K562 (cell line): Measurements from ENCODE around the gene GRK3. TPM values are rescaled to one million over a fixed set of nuclear protein-coding genes. Genes with fewer than 3 reads are reported as not detected.

Experiments
- ATAC-seq: fragments of 200-7000 bp; cut with Tn5 transposase; 3 replicates; pipeline ENCODE4 v1.9.1; 2020; ENCODE audit warnings: moderate library complexity
- BruUV-seq: library from RNA; stranded (reverse); fragments of 400-500 nt; replicated peaks from 2 replicates; lab custom pipeline; 2021; lab: Mats Ljungman, UMichigan
- CTCF ChIA-PET: fragments of 300-600 bp; formaldehyde crosslinking; extraction: SDS; loops from one replicate; lab custom pipeline; 2021; ENCODE audit warnings: low intra/inter-chr PET ratio; lab: Yijun Ruan, JAX
- POLR2A ChIA-PET: fragments of 300-600, 350-650 bp; sonication (Branson Sonifier 250); formaldehyde crosslinking; extraction: SDS; loops from one replicate; lab custom pipeline; 2021; ENCODE audit warnings: antibody characterized with exemption, inconsistent platforms; lab: Yijun Ruan, JAX
- DNase-seq, 4 experiments: peaks; one replicate each; pipeline versions ENCODE4 v3.0.0 to v3.0.0-alpha.2; 2011 to 2018; ENCODE audit warnings: low spot score in 3 of 4, mixed read lengths in 3 of 4; ENCODE audit errors: extremely low read depth in 1 of 4
- FAIRE-seq: peaks from 2 replicates; lab custom pipeline; 2011; peaks lifted over from hg19 to GRCh38; lab: Jason Lieb, UNC
- H2AFZ ChIP-seq: 2 replicates; pipeline ENCODE4 v1.6.0; 2011; ENCODE audit warnings: low read depth, low read length, control low read depth, inconsistent platforms
- H3K27ac ChIP-seq: fragments of 200-600 bp; 3 replicates; pipeline ENCODE4 v1.8.0; 2011; ENCODE audit warnings: low read depth, mild to moderate bottlenecking, control low read depth, inconsistent platforms, low read length, moderate library complexity, mixed read lengths; ENCODE audit errors: extremely low read depth
- H3K27me3 ChIP-seq, 2 experiments: fragments of 300-600 bp in 1 of 2; 2 replicates in 1 of 2; 3 replicates in 1 of 2; pipeline versions ENCODE4 v1.6.0 to v1.8.0; 2011; ENCODE audit warnings: inconsistent platforms in 2 of 2, low read length in 2 of 2, mild to moderate bottlenecking in 1 of 2, mixed read lengths in 1 of 2, moderate library complexity in 1 of 2; ENCODE audit not compliant: control insufficient read depth in 2 of 2, insufficient read depth in 2 of 2
- H3K36me3 ChIP-seq: fragments of 300-600 bp; 3 replicates; pipeline ENCODE4 v1.8.0; 2011; ENCODE audit warnings: mild to moderate bottlenecking, low read length, inconsistent platforms; ENCODE audit not compliant: control insufficient read depth, insufficient read depth
- H3K4me1 ChIP-seq, 2 experiments: fragments of 200-600 bp in 1 of 2; replicated peaks in 1 of 2; 2 replicates in 1 of 2; 3 replicates in 1 of 2; pipeline versions ENCODE4 v1.5.1 to v1.8.0; 2011; ENCODE audit warnings: inconsistent platforms in 2 of 2, low read length in 2 of 2, mild to moderate bottlenecking in 1 of 2, mixed read lengths in 1 of 2, moderate library complexity in 1 of 2; ENCODE audit not compliant: control insufficient read depth in 2 of 2, insufficient read depth in 2 of 2
- H3K4me2 ChIP-seq: 2 replicates; pipeline ENCODE4 v1.6.1; 2011; ENCODE audit warnings: low read length, control low read depth, inconsistent platforms, mixed read lengths; ENCODE audit not compliant: insufficient read depth
- H3K4me3 ChIP-seq: fragments of 200-600 bp; sonication (generic), shearing (Covaris generic); 2 replicates; pipeline ENCODE4 v1.5.1; 2016; ENCODE audit warnings: control low read depth, inconsistent platforms
- H3K79me2 ChIP-seq: fragments of 200-600 bp; 3 replicates; pipeline ENCODE4 v1.8.0; 2011; ENCODE audit warnings: low read length, inconsistent platforms; ENCODE audit not compliant: control insufficient read depth, insufficient read depth
- H3K9ac ChIP-seq, 2 experiments: 2 replicates each; pipeline versions ENCODE4 v1.6.0 to v1.6.1; 2011; ENCODE audit warnings: low read depth in 2 of 2, low read length in 2 of 2, control low read depth in 1 of 2, inconsistent platforms in 1 of 2, mild to moderate bottlenecking in 1 of 2, mixed read lengths in 1 of 2; ENCODE audit not compliant: insufficient read depth in 1 of 2
- H3K9me1 ChIP-seq: one replicate; pipeline ENCODE4 v1.6.0; 2011; ENCODE audit warnings: inconsistent platforms, mild to moderate bottlenecking, low read length, moderate library complexity; ENCODE audit not compliant: control insufficient read depth, insufficient read depth
- H3K9me3 ChIP-seq: replicated peaks from 2 replicates; pipeline ENCODE4 v1.5.1; 2011; ENCODE audit warnings: low read depth, low read length, inconsistent platforms; ENCODE audit not compliant: control insufficient read depth, insufficient read depth
- H4K20me1 ChIP-seq: replicated peaks from 2 replicates; pipeline ENCODE4 v1.6.1; 2011; ENCODE audit warnings: low read length, inconsistent platforms, mixed read lengths; ENCODE audit not compliant: control insufficient read depth, insufficient read depth
- ARID1B ChIP-seq: fragments of 450-650 bp; IDR thresholded peaks from 2 replicates; pipeline ENCODE4 v1.6.1; 2016; ENCODE audit warnings: antibody characterized with exemption, mild to moderate bottlenecking, inconsistent platforms
- WGBS: fragments of 100-300 bp; shearing (Covaris generic); methylation state at CpG from one replicate; pipeline ENCODE4 v1.1.6; 2016; ENCODE audit warnings: low coverage, mixed read lengths; ENCODE audit not compliant: insufficient coverage; ENCODE audit errors: missing lambda C conversion rate; 5-methylcytosine and 5-hydroxymethylcytosine counted together
- in situ Hi-C: fragments of 300-500 bp; cut with MboI; formaldehyde crosslinking; loops from 4 replicates; pipeline ENCODE4 v1.15.0; 2018; ENCODE audit warnings: inconsistent platforms, mixed read lengths
- intact Hi-C: fragments of 100-400 bp; cut with micrococcal nuclease; formaldehyde crosslinking; loops from 2 replicates; pipeline ENCODE4 v1.14.2; 2022
- polyA plus RNA-seq, 8 experiments: library from polyadenylated mRNA; depleted of rRNA in 4 of 8; stranded (reverse) in 5 of 8; unstranded in 3 of 8; fragments of >200 nt; fragmentation: Nextera tagmentation in 2 of 8; fragmentation: Illumina TruSeq in 1 of 8; extraction: Ambion mirVana in 2 of 8; extraction: Trizol in 1 of 8; gene quantifications; 2 replicates each; pipeline versions ENCODE4 v1.2.1 to v1.2.3, GENCODE V29; 2011 to 2014; ENCODE audit warnings: inconsistent platforms in 1 of 8, missing spikeins in 1 of 8
- total RNA-seq, 7 experiments: library from RNA; depleted of rRNA in 6 of 7; stranded (reverse); fragments of >200 nt in 6 of 7; fragmentation: Illumina TruSeq in 2 of 7; extraction: Trizol in 2 of 7; gene quantifications; 2 replicates each; pipeline versions ENCODE4 v1.2.1 to v1.2.3, GENCODE V29; 2011 to 2021; ENCODE audit warnings: low replicate concordance in 1 of 7
- TF ChIP-seq, protein P1 (sequence below), 2 experiments: fragments of 450-650 bp; IDR thresholded peaks; 2 replicates each; pipeline ENCODE4 v1.6.1; 2016; ENCODE audit warnings: mild to moderate bottlenecking in 2 of 2, borderline replicate concordance in 1 of 2, low read depth in 1 of 2, moderate library complexity in 1 of 2

GRK3 gene
- total and polyA plus RNA-seq, 9 of the 15 experiments (the other 6 are each of a cell fraction or from before 2014, with no cell fraction given), result 1.4 to 7.6 (median 3.6) TPM

DNA sequence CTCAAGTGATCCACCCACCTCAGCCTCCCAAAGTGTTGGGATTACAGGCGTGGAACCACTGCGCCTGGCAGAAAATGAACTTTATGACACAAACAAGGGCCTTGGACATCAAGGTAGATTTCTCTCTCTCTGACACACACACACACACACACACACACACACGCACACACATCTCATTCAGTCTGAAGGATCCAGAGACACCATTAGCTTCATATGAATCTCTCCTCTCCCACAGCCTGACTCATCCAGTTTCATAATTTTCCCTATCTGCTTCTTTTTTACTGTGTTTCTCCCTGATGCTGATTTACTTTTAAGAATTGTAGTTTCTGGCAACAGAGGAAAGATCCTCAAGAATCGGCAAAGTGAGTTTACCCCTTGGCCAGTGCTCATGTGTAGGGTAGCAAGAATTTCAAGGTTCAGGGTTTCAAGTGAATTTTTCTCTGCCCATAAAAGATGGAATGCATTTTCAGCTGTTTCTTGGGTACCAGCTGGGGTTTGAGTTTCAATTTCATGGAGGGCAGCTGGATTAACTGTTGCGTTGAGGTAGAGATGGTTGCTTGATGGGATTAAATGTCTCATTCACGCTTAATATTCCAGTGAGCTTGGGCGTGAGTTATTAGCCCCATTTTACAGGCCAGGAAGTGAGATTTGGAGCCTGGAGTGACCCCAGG lies 181.0 kb downstream of the GRK3 start:
- Histone ChIP-seq H3K27me3 (no peaks in the 10 kb centered on the region), H3K4me2 (no peak overlapping the region; the same call in 1 of the 2 replicates), H3K79me2 (peaks cover 79% of the 10 kb centered on the region), H3K36me3 (no peaks in the 10 kb centered on the region; the same call in 2 of the 3 replicates), H2AFZ (no peak overlapping the region), H3K9ac (no peak overlapping the region), H3K27ac (no peak overlapping the region; the same call in 2 of the 3 replicates), H3K4me3 (no peak overlapping the region), H3K9me3 (no peaks in the 10 kb centered on the region), H4K20me1 (peaks cover 45% of the 10 kb centered on the region), H3K4me1 (peaks cover 25 to 61% of the 10 kb centered on the region in 2 experiments), H3K9me1 (no peaks in the 10 kb centered on the region)
- FAIRE-seq (no peak), ATAC-seq (no peak), DNase-seq (no peak)
- peak; percentile 22; the same call in 1 of the 2 replicates for TF ChIP-seq ARID1B
- TF ChIP-seq, protein P1, sequence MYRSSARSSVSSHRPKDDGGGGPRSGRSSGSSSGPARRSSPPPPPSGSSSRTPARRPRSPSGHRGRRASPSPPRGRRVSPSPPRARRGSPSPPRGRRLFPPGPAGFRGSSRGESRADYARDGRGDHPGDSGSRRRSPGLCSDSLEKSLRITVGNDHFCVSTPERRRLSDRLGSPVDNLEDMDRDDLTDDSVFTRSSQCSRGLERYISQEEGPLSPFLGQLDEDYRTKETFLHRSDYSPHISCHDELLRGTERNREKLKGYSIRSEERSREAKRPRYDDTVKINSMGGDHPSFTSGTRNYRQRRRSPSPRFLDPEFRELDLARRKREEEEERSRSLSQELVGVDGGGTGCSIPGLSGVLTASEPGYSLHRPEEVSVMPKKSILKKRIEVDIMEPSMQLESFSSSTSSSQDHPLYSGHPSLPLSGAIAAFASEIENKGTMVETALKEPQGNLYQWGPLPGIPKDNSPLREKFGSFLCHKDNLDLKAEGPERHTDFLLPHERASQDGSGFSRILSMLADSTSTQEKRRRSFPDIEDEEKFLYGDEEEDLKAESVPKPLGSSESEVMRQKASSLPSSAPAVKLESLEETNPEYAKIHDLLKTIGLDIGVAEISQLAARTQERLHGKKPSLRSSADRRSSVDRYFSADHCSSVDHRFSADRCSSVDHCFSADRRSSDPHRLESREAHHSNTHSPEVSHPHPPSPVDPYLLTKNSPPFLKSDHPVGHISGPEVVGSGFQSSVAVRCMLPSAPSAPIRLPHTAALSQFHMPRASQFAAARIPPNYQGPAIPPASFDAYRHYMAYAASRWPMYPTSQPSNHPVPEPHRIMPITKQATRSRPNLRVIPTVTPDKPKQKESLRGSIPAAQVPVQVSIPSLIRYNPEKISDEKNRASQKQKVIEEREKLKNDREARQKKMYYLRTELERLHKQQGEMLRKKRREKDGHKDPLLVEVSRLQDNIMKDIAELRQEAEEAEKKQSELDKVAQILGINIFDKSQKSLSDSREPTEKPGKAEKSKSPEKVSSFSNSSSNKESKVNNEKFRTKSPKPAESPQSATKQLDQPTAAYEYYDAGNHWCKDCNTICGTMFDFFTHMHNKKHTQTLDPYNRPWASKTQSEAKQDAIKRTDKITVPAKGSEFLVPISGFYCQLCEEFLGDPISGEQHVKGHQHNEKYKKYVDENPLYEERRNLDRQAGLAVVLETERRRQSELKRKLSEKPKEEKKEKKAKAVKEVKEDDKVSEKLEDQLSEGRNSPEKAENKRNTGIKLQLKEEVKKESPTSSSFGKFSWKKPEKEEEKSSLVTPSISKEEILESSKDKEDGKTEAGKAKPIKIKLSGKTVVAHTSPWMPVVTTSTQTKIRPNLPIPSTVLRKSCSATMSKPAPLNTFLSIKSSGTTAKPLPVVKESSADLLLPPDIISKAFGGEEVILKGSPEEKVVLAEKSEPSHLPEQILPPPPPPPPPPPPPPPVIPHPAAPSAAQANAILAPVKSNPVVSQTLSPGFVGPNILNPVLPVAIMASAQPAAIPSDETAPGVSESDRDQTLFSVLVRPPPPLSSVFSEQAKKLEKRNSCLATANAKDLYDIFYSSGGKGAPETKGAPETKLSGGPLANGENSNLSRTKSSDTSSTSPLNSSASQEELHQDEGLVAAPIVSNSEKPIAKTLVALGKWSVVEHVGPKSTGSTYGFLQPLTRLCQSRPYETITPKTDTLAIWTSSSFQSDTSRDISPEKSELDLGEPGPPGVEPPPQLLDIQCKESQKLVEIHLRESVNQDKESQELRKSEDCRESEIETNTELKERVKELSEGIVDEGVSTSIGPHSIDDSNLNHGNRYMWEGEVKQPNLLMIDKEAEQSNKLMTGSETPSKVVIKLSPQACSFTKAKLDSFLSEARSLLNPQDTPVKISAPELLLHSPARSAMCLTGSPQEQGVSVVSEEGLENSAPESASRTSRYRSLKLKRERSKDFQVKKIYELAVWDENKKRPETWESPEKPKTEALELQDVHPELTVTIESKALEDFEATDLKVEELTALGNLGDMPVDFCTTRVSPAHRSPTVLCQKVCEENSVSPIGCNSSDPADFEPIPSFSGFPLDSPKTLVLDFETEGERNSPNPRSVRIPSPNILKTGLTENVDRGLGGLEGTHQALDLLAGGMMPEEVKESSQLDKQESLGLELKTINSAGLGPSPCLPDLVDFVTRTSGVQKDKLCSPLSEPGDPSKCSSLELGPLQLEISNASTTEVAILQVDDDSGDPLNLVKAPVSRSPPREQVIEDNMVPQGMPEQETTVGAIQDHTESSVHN (IDR thresholded peaks at IDR 0.05; ENCODE audit: borderline replicate concordance in 1 of 2, low read depth in 1 of 2), result no peak
- intact Hi-C loops, result no loop called here
- no TSS peak for BruUV-seq
- in situ Hi-C loops, result no loop called here
- ChIA-PET POLR2A (interaction anchor here (0.6 to 1.4 kb wide), 2 partner anchors 15 to 41 kb away, joined by 3 to 5 read pairs; no protein-coding TSS in a partner anchor), CTCF (no interaction called here)
- 62% methylated on average over 7 of the region's 7 CpGs for WGBS
